ENCODE results near the gene TELO2.
"Not testable (repeated sequence)": the region's sequence is repeated elsewhere in the genome, so short reads cannot be mapped to it uniquely, and the experiment has no call there.

TELO2 gene

DNA sequence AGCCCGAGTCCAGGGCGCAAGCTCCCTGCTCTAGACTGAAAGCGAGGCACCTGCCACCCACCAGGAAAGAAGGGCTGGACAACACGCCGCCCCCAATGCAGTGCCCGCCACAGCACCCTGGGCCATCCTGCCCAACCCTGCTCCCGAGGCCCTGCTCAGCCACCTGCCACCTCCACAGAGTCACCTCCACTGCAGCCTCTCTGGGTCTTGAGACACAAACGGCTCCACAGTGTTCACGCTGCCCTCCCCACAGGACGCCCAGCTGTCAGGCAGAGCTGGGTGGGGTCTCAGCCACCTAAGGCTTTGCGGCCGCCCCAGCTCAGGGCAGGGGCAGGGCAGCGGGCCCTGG lies 27.6 kb upstream of the TELO2 start:
- Mint-ChIP-seq H3K9me3 (no peaks in the 10 kb centered on the region), H3K27ac (peak overlapping the region; percentile 33), H3K4me1 (ENCODE audit: low read depth) (peaks cover 43% of the 10 kb centered on the region), H3K4me3 (no peak overlapping the region), H3K36me3 (ENCODE audit: low read depth) (peaks cover 82% of the 10 kb centered on the region), H3K27me3 (no peaks in the 10 kb centered on the region)
- intact Hi-C loops (cut with micrococcal nuclease), result no loop called here

DNA sequence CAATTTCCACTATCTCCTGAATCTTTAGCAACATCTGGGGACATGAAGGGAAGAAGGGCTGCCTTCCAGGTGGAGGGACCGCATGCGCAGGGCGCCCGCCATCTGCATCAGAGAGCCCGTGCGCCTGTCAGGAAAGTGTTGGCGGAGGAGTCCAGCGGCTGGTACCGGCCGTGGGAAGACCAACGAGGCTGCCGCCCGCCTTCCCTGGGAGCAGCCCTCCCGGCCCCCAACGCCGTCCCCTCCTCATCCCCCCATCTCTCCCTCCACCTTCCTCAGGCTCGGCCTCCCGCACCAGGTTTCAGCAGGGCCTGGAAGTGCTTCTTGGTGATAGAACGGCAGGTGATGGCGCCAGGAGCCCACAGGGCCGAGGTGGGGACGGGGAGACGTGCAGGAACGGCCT lies 27.1 kb upstream of the TELO2 start:
- no peak overlapping the region for H3K27ac Mint-ChIP-seq
- peaks cover 47% of the 10 kb centered on the region for H3K4me1 Mint-ChIP-seq (ENCODE audit: low read depth)
- no peaks in the 10 kb centered on the region for H3K27me3 Mint-ChIP-seq
- no peaks in the 10 kb centered on the region for H3K9me3 Mint-ChIP-seq
- peaks cover 77% of the 10 kb centered on the region for H3K36me3 Mint-ChIP-seq (ENCODE audit: low read depth)
- intact Hi-C loops (cut with micrococcal nuclease), result no loop called here
- H3K4me3 Mint-ChIP-seq, result no peak overlapping the region

DNA sequence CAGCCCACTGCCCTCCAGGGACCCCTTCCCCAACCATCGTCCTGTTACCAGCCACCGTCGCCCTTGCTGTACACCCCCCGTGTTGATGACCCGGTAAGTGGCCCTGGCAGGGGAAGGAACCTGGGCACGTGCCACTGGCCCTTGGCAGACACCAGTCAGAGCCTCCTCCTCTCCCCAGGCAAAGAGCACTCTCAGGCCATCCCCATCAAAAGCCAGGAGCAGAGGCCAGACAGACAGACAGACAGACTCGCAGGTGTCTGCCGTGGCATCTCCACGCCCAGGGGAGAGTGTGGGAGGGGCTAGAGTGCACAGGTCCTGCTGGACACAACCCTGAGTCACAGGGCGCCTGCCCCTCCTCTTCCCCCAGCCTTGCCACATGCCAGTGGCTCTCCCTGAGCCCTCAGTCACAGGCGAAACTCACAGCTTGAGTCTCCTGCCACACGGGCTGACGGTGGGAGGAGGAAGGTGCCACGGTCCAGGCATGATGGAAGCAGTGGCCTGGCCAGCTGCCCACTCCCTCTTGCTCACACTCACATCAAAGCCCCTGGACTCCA lies 26.1 kb upstream of the TELO2 start:
- Mint-ChIP-seq H3K4me1 (ENCODE audit: low read depth) (peaks cover 56% of the 10 kb centered on the region), H3K4me3 (no peak overlapping the region), H3K36me3 (ENCODE audit: low read depth) (peaks cover 73% of the 10 kb centered on the region), H3K27me3 (no peaks in the 10 kb centered on the region), H3K9me3 (no peaks in the 10 kb centered on the region), H3K27ac (peak overlapping the region; percentile 93)
- intact Hi-C loops (cut with micrococcal nuclease), result no loop called here

DNA sequence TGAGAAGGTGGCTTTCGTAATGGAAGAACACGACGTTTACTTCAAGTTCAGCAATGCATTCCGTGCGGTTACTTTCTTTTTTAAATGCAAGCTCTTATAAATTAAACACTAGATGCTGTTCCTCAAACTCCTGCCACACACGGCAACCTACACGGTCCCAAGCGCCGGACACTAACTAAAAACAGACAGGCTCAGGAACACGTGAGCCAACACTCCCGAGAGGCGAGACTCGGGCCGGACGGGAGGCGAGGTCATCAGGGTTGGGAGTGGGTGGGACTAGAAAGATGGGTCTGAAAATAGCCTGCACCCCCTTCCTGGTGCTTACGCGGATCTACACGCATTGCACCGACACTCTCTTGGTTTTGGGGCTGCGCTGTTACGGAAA lies 24.7 kb upstream of the TELO2 start:
- intact Hi-C loops (cut with micrococcal nuclease), result loop anchor here (2.0 kb wide), 1 partner anchor 48 kb away; the partner anchor contains the start of gene UQCC4
- Mint-ChIP-seq H3K4me3 (no peak overlapping the region), H3K36me3 (ENCODE audit: low read depth) (peaks cover 67% of the 10 kb centered on the region), H3K9me3 (no peaks in the 10 kb centered on the region), H3K27me3 (no peaks in the 10 kb centered on the region), H3K4me1 (ENCODE audit: low read depth) (peaks cover 68% of the 10 kb centered on the region), H3K27ac (peak overlapping the region; percentile 93)

DNA sequence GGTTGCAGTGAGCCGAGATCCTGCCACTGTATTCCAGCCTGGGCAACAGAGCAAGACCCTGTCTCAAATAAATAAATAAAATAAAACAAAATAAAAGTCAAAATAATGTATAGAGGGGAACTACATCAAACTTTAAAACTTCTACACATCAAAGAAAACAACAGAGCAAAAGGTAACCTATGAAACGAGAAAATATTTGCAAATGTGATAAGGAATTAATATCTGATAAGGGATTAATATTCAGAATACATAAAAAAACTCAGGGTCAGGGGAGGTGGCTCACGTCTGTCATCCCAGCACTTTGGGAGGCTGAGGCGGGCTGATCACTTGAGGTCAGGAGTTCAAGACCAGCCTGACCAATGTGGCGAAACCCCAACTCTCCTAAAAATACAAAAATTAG lies 24.0 kb upstream of the TELO2 start:
- intact Hi-C loops (cut with micrococcal nuclease), result loop anchor here (2.0 kb wide), 1 partner anchor 48 kb away; the partner anchor contains the start of gene UQCC4
- peak overlapping the region; percentile 84 for H3K4me3 Mint-ChIP-seq
- H3K27ac Mint-ChIP-seq, result peak overlapping the region; percentile 93
- H3K36me3 Mint-ChIP-seq (ENCODE audit: low read depth), result peaks cover 60% of the 10 kb centered on the region
- not testable (repeated sequence) for H3K9me3 Mint-ChIP-seq, H3K27me3 Mint-ChIP-seq
- H3K4me1 Mint-ChIP-seq (ENCODE audit: low read depth), result peaks cover 68% of the 10 kb centered on the region

DNA sequence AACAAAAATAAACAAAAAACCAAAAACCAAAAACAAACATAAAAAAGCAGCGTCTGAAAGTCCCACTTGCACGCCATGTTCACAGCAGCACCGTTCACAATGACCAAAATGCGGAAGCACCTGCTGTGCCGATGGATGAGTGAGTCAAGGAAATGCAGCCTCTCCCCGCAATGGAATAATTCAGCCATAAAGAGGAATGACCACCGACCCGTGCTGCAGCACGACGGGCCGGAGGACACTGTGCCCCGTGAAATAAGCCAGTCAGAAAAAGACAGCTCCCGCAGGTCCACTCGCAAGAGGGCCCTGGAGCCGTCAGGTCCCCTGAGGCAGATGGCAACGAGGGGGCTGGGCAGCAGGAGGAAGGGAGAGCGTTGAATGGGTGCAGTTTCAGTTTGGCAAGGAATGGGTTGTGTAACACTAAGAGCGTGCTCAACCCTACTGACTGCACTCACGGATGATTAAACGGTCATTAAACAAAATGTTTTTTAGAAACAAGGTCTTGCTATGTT lies 23.4 kb upstream of the TELO2 start:
- H3K27ac Mint-ChIP-seq, result peak overlapping the region; percentile 93

DNA sequence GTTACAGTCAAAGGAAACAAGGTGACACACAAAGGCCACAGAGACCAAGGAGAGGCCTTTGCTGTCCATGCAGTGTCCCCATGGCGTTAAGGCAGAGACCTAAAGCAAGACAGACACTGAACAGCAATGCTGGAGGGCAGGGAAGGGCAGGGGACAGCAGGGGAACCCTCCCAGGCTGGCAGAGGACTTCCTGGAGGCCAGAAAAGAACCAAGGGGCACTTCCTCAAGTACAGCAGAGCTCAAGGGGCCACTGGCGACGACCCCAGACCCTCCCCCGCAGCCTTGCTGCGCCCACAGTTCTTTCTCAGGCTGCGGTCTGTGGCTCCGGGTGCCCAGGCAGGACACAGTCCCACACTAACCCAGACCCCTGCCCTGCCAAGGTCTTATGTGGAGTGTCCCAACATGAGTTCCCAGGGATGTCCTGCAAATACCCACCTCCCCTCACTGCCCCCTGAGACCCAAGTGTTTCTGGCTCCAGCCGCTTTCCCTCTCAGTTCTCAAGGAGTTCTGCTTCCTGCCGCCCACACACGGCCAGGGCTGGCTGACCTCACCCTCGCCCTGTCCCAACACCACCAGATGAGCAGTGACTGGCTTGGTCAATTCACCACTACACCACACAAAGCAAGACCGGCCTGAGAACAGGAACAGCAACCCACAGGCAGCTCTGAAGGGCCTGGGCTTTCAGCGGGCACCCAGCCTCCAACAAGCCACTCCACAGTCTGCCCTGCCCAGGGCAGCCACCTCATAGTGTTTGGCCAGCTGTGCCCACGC lies 22.5 kb upstream of the TELO2 start:
- Mint-ChIP-seq H3K36me3 (ENCODE audit: low read depth) (peaks cover 45% of the 10 kb centered on the region), H3K9me3 (no peaks in the 10 kb centered on the region), H3K4me1 (ENCODE audit: low read depth) (peaks cover 66% of the 10 kb centered on the region), H3K27me3 (no peaks in the 10 kb centered on the region), H3K27ac (peak overlapping the region; percentile 93), H3K4me3 (peak overlapping the region; percentile 84)
- intact Hi-C loops (cut with micrococcal nuclease), result no loop called here

More for the DNA sequence above, 23.4 kb upstream of the TELO2 start:
- Mint-ChIP-seq H3K9me3 (no peaks in the 10 kb centered on the region), H3K36me3 (ENCODE audit: low read depth) (peaks cover 54% of the 10 kb centered on the region), H3K27me3 (no peaks in the 10 kb centered on the region), H3K4me1 (ENCODE audit: low read depth) (peaks cover 67% of the 10 kb centered on the region), H3K4me3 (peak overlapping the region; percentile 84)
- intact Hi-C loops (cut with micrococcal nuclease), result loop anchor here (2.0 kb wide), 1 partner anchor 49 kb away; the partner anchor contains the start of gene UQCC4

- peaks cover 34% of the 10 kb centered on the region for H3K36me3 Mint-ChIP-seq (ENCODE audit: low read depth)
- no peaks in the 10 kb centered on the region for H3K9me3 Mint-ChIP-seq
- peaks cover 70% of the 10 kb centered on the region for H3K4me1 Mint-ChIP-seq (ENCODE audit: low read depth)
- peak overlapping the region; percentile 93 for H3K27ac Mint-ChIP-seq
- intact Hi-C loops (cut with micrococcal nuclease), result no loop called here
- peak overlapping the region; percentile 84 for H3K4me3 Mint-ChIP-seq
- H3K27me3 Mint-ChIP-seq, result no peaks in the 10 kb centered on the region
Measured at GRCh38 chr16:1471569-1472194, 21.5 kb upstream of the TELO2 start.

DNA sequence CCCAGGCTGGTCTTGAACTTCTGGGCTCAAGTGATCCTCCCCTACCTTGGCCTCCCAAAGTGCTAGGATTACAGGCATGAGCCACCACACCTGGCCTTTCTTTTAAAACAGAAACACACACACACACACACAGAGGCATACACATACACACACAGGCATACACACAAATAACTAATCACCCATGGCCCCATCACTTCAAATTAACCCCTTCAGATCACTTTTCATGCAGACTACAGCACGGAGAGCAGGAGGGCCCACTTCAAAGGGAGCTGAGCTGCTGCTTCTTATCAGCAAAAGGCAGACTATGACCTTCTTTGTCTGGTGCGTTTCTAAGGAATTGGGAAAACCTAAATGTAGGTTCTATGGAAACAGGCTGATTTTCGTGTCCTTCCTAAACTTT lies 20.2 kb upstream of the TELO2 start:
- Mint-ChIP-seq H3K36me3 (ENCODE audit: low read depth) (peaks cover 22% of the 10 kb centered on the region), H3K9me3 (no peaks in the 10 kb centered on the region), H3K4me3 (peak overlapping the region; percentile 67), H3K27me3 (no peaks in the 10 kb centered on the region), H3K27ac (peak overlapping the region; percentile 93), H3K4me1 (ENCODE audit: low read depth) (peaks cover 57% of the 10 kb centered on the region)
- intact Hi-C loops (cut with micrococcal nuclease), result no loop called here

DNA sequence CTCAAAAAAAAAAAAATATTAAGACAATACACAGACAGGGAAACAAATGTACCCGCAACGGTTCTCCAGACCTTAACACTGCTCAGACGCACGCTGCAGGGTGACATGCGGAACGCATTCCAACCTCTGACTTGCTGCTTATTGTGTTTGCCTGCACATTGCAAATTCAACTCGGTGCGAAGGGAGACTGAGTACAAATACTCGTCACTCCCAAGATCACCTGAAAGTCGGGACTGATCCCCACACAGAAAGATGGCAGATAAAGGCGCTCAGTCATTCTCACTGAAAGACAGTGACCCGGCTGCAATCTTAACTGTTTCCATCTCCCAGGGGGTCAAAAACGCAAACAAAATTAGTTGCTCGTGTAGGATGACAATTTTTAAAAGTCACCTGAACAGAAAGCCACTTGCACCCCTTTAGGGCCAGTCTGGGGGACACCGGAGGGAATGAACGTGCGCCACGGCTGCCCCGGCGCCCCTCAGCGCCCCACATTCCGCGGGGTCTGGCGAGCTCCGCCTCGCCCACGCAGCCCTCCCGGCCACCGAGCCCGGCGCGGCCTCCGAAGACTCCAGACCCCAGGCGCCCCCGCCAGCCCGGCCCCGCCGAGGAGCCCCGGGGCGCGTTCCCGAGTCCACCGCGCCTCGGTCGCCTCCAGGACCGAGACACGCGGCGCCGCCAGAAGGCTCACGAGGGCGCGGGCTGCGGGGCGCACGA lies 18.9 kb upstream of the TELO2 start:
- Mint-ChIP-seq H3K27ac (peak overlapping the region; percentile 93), H3K36me3 (ENCODE audit: low read depth) (peaks cover 14% of the 10 kb centered on the region), H3K4me1 (ENCODE audit: low read depth) (peaks cover 48% of the 10 kb centered on the region), H3K9me3 (no peaks in the 10 kb centered on the region), H3K27me3 (no peaks in the 10 kb centered on the region), H3K4me3 (peak overlapping the region; percentile 79)
- intact Hi-C loops (cut with micrococcal nuclease), result loop anchor here (2.0 kb wide), 1 partner anchor 19 kb away; the partner anchor contains the start of gene TELO2

DNA sequence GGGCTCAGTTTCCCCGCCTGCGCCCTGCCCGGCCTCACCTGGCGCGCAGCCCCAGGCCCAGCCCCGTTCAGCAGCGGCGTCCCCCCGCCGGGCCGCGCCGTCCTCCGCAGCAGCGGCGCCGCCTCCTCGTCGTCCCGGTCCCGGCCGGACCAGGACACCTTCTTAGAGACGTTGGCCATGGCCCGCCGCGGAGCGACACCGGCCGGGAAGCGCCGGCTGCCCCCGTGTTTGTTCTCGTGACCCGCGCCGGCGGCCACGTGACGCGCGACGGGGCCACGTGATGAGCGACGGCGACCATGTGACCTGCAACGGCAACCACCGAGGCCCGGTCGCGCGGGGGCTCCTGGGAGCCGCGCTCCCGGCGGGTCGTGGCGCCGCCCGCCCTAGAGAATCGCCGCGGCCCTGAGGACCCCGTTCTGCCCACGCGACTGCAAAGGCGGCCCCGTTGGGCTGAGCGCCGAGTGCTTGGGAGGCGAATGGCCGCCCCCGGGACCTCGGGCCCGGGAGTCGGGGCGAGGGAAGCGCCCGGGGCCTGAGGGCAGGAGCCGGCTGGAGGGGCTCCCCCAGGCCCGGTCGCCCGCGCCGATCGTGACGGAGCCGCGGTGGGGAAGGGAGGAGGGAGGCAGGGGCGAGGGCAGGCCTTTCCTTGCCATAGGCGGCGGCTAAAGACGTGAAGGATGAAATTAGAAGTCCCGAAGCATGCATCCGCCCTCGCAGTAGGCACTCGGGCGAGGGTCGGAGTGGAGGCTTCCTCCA lies 18.2 kb upstream of the TELO2 start, which contains the start of gene CLCN7:
TSS of gene CLCN7 (minus strand) at position 233 of the 756 bp plus-strand sequence. CDS start at position 179, 54 bp downstream.
- Mint-ChIP-seq H3K9me3 (no peaks in the 10 kb centered on the region), H3K27me3 (no peaks in the 10 kb centered on the region), H3K4me1 (ENCODE audit: low read depth) (peaks cover 40% of the 10 kb centered on the region), H3K36me3 (ENCODE audit: low read depth) (peaks cover 14% of the 10 kb centered on the region), H3K4me3 (peak within 1 kb of the TSS; percentile 79), H3K27ac (peak within 1 kb of the TSS; percentile 93)
- intact Hi-C loops (cut with micrococcal nuclease), result loop anchor here (2.0 kb wide), 1 partner anchor 18 kb away; the partner anchor contains the start of gene TELO2

DNA sequence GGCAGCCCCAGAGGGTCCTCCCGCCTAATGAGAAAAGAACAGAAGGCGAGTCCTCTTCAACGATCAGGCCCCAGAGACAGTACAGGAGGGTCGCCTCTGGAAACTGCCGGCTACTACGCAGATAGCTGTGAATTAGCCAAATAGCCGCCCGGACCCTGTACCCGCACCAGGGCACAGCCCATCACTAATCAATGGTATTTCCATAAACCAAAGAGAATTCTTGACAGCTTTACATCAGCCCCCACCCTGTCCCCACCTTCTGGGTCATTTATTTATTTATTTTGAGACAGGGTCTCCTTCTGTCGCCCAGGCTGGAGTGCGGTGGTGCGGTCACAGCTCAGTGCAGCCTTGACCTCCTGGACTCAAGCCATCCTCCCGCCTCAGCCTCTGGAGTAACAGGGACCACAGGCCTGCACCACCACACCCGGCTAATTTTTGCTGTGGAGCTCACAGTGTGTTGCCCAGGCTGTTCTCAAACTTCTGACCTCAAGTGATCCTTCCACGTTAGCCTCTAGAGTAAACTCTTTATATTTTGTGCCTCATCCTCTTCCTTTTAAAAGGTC lies 17.5 kb upstream of the TELO2 start:
- Mint-ChIP-seq H3K4me1 (ENCODE audit: low read depth) (peaks cover 36% of the 10 kb centered on the region), H3K27ac (peak overlapping the region; percentile 93), H3K4me3 (peak overlapping the region; percentile 79), H3K36me3 (ENCODE audit: low read depth) (peaks cover 14% of the 10 kb centered on the region), H3K9me3 (no peaks in the 10 kb centered on the region), H3K27me3 (no peaks in the 10 kb centered on the region)
- intact Hi-C loops (cut with micrococcal nuclease), result loop anchor here (2.0 kb wide), 1 partner anchor 17 kb away; the partner anchor contains the start of gene TELO2

DNA sequence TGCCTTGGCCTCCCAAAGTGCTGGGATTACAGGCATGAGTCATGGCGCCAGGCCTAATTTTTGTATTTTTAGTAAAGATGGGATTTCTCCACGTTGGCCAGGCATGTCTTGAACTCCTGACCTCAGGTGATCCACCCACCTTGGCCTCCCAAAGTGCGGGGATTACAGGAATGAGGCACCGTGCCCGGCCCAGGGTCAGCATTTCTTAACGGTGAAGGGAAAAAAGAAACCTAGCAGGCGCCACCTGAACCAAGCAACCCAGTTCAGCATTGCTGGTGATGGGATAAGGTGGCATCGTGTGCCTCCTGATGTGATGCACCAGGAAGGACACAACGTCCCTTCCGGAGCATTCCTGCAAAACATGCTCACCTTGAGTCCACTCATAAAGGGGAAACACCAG lies 16.1 kb upstream of the TELO2 start:
- intact Hi-C loops (cut with micrococcal nuclease), result no loop called here
- no peak overlapping the region for H3K4me3 Mint-ChIP-seq
- H3K36me3 Mint-ChIP-seq (ENCODE audit: low read depth), result peaks cover 8% of the 10 kb centered on the region
- H3K27me3 Mint-ChIP-seq, result no peaks in the 10 kb centered on the region
- peaks cover 33% of the 10 kb centered on the region for H3K4me1 Mint-ChIP-seq (ENCODE audit: low read depth)
- H3K27ac Mint-ChIP-seq, result no peak overlapping the region
- H3K9me3 Mint-ChIP-seq, result no peaks in the 10 kb centered on the region

Measured in dendritic cell treated with granulocyte-macrophage colony-stimulating factor and Interleukin-4, amounts not matched to agents 40 ng/mL and 50 ng/mL, for 4 days (primary cell).